Activated T-cell treated with anti-CD3 and anti-CD28 coated beads, Interleukin-2, amount 50 U/mL, for 24 hours (primary cell): ENCODE measurements around the gene PLSCR4.
A peak's percentile ranks its signal among the peaks of the same experiment; 100 is the strongest.

Experiments
- DNase-seq: peaks from one replicate; pipeline ENCODE4 v3.0.0-alpha.2; 2020
- H3K27ac Mint-ChIP-seq: 2 replicates; pipeline ENCODE4 v1.8.0; 2020; ENCODE audit warnings: mild to moderate bottlenecking, mixed read lengths
- H3K27me3 Mint-ChIP-seq: 2 replicates; pipeline ENCODE4 v1.8.0; 2020; ENCODE audit warnings: mixed read lengths
- H3K36me3 Mint-ChIP-seq: 2 replicates; pipeline ENCODE4 v1.8.0; 2020; ENCODE audit warnings: low read depth, mixed read lengths
- H3K4me1 Mint-ChIP-seq: 2 replicates; pipeline ENCODE4 v1.8.0; 2020; ENCODE audit warnings: low read depth, mixed read lengths
- H3K4me3 Mint-ChIP-seq: 2 replicates; pipeline ENCODE4 v1.8.0; 2020; ENCODE audit warnings: mild to moderate bottlenecking, moderate library complexity, mixed read lengths
- H3K9me3 Mint-ChIP-seq: 2 replicates; pipeline ENCODE4 v1.8.0; 2020; ENCODE audit warnings: mixed read lengths

PLSCR4 gene

GRCh38 chr3:146164506-146164905, 86.4 kb downstream of the PLSCR4 start:
- no peaks in the 10 kb centered on the region for H3K36me3 Mint-ChIP-seq
- H3K4me1 Mint-ChIP-seq, result peaks cover 18% of the 10 kb centered on the region
- H3K27me3 Mint-ChIP-seq, result peaks cover 36% of the 10 kb centered on the region
- H3K9me3 Mint-ChIP-seq, result no peaks in the 10 kb centered on the region
- no peak overlapping the region for H3K27ac Mint-ChIP-seq
- H3K4me3 Mint-ChIP-seq, result no peak overlapping the region
- DNase-seq, result no peak

- H3K27me3 Mint-ChIP-seq, result peaks cover 38% of the 10 kb centered on the region
Observed at GRCh38 chr3:146164071-146164470, 86.8 kb downstream of the PLSCR4 start.

GRCh38 chr3:146163584-146163983, 87.3 kb downstream of the PLSCR4 start:
- Mint-ChIP-seq H3K36me3 (no peaks in the 10 kb centered on the region), H3K4me1 (peaks cover 18% of the 10 kb centered on the region), H3K27me3 (peaks cover 43% of the 10 kb centered on the region), H3K27ac (no peak overlapping the region), H3K9me3 (no peaks in the 10 kb centered on the region), H3K4me3 (no peak overlapping the region)
- no peak for DNase-seq

More at GRCh38 chr3:146164071-146164470, 86.8 kb downstream of the PLSCR4 start:
- H3K4me1 Mint-ChIP-seq, result peaks cover 18% of the 10 kb centered on the region
- no peak overlapping the region for H3K4me3 Mint-ChIP-seq
- no peaks in the 10 kb centered on the region for H3K36me3 Mint-ChIP-seq
- no peak for DNase-seq
- no peaks in the 10 kb centered on the region for H3K9me3 Mint-ChIP-seq
- no peak overlapping the region for H3K27ac Mint-ChIP-seq

- DNase-seq, result no peak
- H3K27ac Mint-ChIP-seq, result no peak overlapping the region
- H3K4me1 Mint-ChIP-seq, result peaks cover 18% of the 10 kb centered on the region
- peaks cover 48% of the 10 kb centered on the region for H3K27me3 Mint-ChIP-seq
- no peak overlapping the region for H3K4me3 Mint-ChIP-seq
- no peaks in the 10 kb centered on the region for H3K9me3 Mint-ChIP-seq
- no peaks in the 10 kb centered on the region for H3K36me3 Mint-ChIP-seq
Observed at GRCh38 chr3:146162561-146162960, 88.3 kb downstream of the PLSCR4 start.

- Mint-ChIP-seq H3K4me3 (peak overlapping the region; percentile 48), H3K4me1 (peaks cover 18% of the 10 kb centered on the region), H3K27ac (no peak overlapping the region), H3K9me3 (no peaks in the 10 kb centered on the region), H3K27me3 (peaks cover 49% of the 10 kb centered on the region), H3K36me3 (no peaks in the 10 kb centered on the region)
- DNase-seq, result no peak
Observed at GRCh38 chr3:146161663-146162002, 89.3 kb downstream of the PLSCR4 start.

GRCh38 chr3:146160964-146161662, 89.8 kb downstream of the PLSCR4 start, which contains the start of gene PLOD2:
Gene PLOD2, minus strand, starts transcription at chr3:146161184. Its CDS starts 195 bp downstream, at chr3:146160989.
- no peaks in the 10 kb centered on the region for H3K36me3 Mint-ChIP-seq
- peak; percentile 34 for DNase-seq
- peaks cover 18% of the 10 kb centered on the region for H3K4me1 Mint-ChIP-seq
- peak within 1 kb of the TSS; percentile 58 for H3K4me3 Mint-ChIP-seq
- H3K27ac Mint-ChIP-seq, result no peak within 1 kb of the TSS
- no peaks in the 10 kb centered on the region for H3K9me3 Mint-ChIP-seq
- H3K27me3 Mint-ChIP-seq, result peaks cover 51% of the 10 kb centered on the region

GRCh38 chr3:146160321-146160963, 90.5 kb downstream of the PLSCR4 start:
- peaks cover 51% of the 10 kb centered on the region for H3K27me3 Mint-ChIP-seq
- peak; percentile 38 for DNase-seq
- H3K27ac Mint-ChIP-seq, result no peak overlapping the region

GRCh38 chr3:146159616-146160320, 91.1 kb downstream of the PLSCR4 start:
- Mint-ChIP-seq H3K27me3 (peaks cover 51% of the 10 kb centered on the region), H3K36me3 (no peaks in the 10 kb centered on the region), H3K4me1 (peaks cover 18% of the 10 kb centered on the region), H3K4me3 (peak overlapping the region; percentile 58), H3K27ac (no peak overlapping the region), H3K9me3 (no peaks in the 10 kb centered on the region)
- DNase-seq, result no peak

More at GRCh38 chr3:146160321-146160963, 90.5 kb downstream of the PLSCR4 start:
- peak overlapping the region; percentile 58 for H3K4me3 Mint-ChIP-seq
- peaks cover 18% of the 10 kb centered on the region for H3K4me1 Mint-ChIP-seq
- H3K36me3 Mint-ChIP-seq, result no peaks in the 10 kb centered on the region
- no peaks in the 10 kb centered on the region for H3K9me3 Mint-ChIP-seq

- DNase-seq, result no peak
- peaks cover 51% of the 10 kb centered on the region for H3K27me3 Mint-ChIP-seq
- no peak overlapping the region for H3K27ac Mint-ChIP-seq
- peaks cover 18% of the 10 kb centered on the region for H3K4me1 Mint-ChIP-seq
- no peaks in the 10 kb centered on the region for H3K36me3 Mint-ChIP-seq
- H3K9me3 Mint-ChIP-seq, result no peaks in the 10 kb centered on the region
- H3K4me3 Mint-ChIP-seq, result no peak overlapping the region
Observed at GRCh38 chr3:146159037-146159436, 91.9 kb downstream of the PLSCR4 start.

GRCh38 chr3:146157325-146158060, 93.4 kb downstream of the PLSCR4 start:
- DNase-seq, result no peak
- Mint-ChIP-seq H3K36me3 (no peaks in the 10 kb centered on the region), H3K9me3 (no peaks in the 10 kb centered on the region), H3K27me3 (peaks cover 39% of the 10 kb centered on the region), H3K27ac (no peak overlapping the region), H3K4me3 (no peak overlapping the region), H3K4me1 (peaks cover 18% of the 10 kb centered on the region)

GRCh38 chr3:146156666-146157314, 94.1 kb downstream of the PLSCR4 start:
- Mint-ChIP-seq H3K4me3 (no peak overlapping the region), H3K9me3 (no peaks in the 10 kb centered on the region), H3K36me3 (no peaks in the 10 kb centered on the region), H3K4me1 (peaks cover 15% of the 10 kb centered on the region), H3K27ac (no peak overlapping the region), H3K27me3 (peaks cover 32% of the 10 kb centered on the region)
- no peak for DNase-seq

- H3K4me1 Mint-ChIP-seq, result peaks cover 9% of the 10 kb centered on the region
- no peak overlapping the region for H3K4me3 Mint-ChIP-seq
- no peak overlapping the region for H3K27ac Mint-ChIP-seq
- H3K36me3 Mint-ChIP-seq, result no peaks in the 10 kb centered on the region
- H3K27me3 Mint-ChIP-seq, result peaks cover 26% of the 10 kb centered on the region
- DNase-seq, result no peak
- no peaks in the 10 kb centered on the region for H3K9me3 Mint-ChIP-seq
Observed at GRCh38 chr3:146156095-146156494, 94.8 kb downstream of the PLSCR4 start.

GRCh38 chr3:146154995-146155394, 95.9 kb downstream of the PLSCR4 start:
- Mint-ChIP-seq H3K9me3 (no peaks in the 10 kb centered on the region), H3K27me3 (peaks cover 22% of the 10 kb centered on the region), H3K36me3 (no peaks in the 10 kb centered on the region), H3K4me1 (peaks cover 4% of the 10 kb centered on the region), H3K4me3 (no peak overlapping the region), H3K27ac (no peak overlapping the region)
- DNase-seq, result no peak

- DNase-seq, result no peak
- Mint-ChIP-seq H3K4me3 (no peak overlapping the region), H3K27me3 (peaks cover 21% of the 10 kb centered on the region), H3K4me1 (no peaks in the 10 kb centered on the region), H3K9me3 (no peaks in the 10 kb centered on the region), H3K27ac (no peak overlapping the region), H3K36me3 (no peaks in the 10 kb centered on the region)
Observed at GRCh38 chr3:146154316-146154715, 96.6 kb downstream of the PLSCR4 start.
